ENCODE data around the gene AMER2.

The AMER2 gene, protein sequence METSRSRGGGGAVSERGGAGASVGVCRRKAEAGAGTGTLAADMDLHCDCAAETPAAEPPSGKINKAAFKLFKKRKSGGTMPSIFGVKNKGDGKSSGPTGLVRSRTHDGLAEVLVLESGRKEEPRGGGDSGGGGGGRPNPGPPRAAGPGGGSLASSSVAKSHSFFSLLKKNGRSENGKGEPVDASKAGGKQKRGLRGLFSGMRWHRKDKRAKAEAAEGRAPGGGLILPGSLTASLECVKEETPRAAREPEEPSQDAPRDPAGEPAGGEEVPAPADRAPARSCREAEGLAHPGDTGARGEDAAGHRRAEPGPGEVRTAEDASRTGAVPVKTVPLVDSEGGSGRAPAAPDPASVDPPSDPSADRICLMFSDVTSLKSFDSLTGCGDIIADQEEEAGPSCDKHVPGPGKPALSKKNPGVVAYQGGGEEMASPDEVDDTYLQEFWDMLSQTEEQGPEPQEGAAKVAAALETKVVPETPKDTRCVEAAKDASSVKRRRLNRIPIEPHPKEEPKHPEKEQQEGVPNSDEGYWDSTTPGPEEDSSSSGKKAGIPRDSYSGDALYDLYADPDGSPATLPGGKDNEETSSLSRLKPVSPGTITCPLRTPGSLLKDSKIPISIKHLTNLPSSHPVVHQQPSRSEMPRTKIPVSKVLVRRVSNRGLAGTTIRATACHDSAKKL

DNA sequence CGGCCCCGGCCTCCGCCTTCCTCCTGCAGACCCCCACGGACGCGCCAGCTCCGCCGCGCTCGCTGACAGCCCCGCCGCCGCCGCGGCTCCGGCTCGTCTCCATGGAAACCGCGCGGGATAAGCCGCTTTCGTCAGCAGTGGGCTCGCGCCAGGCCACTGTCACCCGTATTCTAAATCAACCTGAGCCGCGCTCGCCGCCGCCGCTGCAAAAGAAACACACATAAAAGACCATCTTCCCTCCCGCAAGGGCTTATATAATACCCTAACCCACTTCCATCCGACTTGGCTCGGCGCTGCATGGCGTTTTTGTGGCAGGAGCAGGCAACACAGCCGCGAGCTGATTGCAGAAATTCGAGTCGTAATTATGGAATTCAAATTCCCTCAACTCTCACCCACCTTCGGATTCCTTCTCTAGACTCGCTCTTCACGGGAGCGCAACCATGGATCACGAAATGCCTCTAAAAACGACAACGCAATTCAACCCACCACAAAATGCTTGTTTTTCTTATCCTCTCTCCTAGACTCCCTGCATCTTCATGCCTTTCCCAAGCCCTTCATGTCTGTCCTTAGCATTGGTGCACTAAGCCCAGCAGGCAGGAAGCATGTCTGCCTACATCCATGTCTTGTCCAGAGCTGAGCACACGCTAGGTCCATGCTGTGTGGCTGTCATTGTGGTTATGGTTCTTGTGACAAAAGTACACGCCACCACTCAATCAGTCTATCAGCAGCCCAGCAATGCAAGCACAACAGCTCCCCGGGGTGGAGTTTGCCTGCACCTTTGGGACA, at the start of gene AMER2:
AMER2 (minus strand) TSS at position 772 of the 786 bp plus-strand sequence; CDS start at position 103, 669 bp downstream.
- peak; percentile 92 for DNase-seq (ENCODE audit: low spot score)

DNA sequence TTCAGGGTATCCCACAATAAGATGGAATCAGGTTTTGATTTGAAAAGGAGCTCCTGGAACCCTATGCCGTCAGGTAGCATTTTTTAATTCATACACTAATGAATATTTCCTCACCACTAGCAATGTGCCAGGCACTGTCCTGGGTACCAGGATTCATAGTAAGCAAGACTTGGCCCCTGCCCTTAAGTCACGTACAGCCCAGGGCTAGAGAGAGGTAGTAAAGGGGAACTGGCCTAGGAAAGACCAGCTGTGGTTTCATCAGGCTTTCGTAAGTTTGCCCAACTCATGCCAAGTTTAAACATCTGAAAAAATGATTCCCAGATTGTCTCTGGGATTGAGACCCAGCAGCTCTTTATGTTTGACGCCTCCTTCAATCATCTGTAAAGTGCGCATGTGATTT, 45.9 kb upstream of the AMER2 start:
- DNase-seq (ENCODE audit: low spot score), result no peak

DNA sequence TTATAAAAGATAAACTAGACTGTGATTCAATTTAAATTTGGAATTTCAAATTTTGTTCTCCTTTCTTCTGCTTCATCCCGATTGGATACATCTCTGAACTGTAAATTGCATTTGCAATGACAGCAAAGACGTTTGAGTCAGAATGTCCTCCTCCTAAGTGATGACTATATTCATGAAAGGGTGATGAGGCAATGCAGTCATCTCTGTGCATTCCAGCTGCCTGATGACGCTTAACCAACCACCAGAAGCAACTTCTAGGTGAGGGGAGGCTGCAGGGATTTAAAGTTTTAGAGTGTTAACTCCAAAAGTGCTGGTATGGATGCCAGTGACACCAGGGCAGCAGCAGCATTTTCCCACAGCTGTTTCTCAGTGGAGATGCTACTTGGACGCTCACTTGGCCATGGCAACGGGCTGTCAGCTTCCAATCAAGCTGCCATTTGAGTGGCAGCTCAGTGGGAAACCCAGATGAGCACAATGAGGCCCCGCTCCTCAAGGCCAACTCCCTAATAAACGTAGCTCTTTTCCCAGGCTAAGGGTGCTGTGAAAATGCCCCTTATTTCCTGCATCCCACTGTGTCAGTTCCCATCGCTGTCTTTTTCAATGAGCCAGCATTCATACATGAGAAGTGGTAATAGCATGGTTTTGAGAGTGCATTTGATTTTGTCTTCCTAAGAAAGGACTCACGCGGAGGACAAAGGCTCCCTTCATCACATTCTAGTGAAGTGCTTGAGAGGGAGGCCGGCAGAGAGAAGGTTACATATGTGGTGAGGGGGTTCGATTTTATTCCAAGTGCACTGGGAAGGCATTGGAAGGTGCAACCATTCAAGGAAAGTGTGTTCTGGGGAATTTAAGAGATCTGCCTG, 45.2 kb upstream of the AMER2 start:
- no peak for DNase-seq (ENCODE audit: low spot score)

DNA sequence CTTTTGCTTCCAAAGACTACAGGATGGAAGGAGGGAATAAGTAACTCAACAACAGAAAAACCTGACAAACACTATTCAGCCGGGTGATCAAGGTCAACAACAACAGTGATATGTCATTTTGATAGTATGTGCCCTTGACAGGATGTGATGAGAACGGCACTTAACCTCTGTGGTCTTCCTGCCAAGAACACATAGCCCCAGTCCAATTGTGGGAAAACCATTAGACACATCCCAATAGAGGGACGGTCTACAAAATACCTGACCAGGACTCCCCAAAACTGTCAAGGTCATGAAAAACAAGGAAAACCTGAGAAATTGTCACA, 43.1 kb upstream of the AMER2 start:
- no peak for DNase-seq (ENCODE audit: low spot score)

DNA sequence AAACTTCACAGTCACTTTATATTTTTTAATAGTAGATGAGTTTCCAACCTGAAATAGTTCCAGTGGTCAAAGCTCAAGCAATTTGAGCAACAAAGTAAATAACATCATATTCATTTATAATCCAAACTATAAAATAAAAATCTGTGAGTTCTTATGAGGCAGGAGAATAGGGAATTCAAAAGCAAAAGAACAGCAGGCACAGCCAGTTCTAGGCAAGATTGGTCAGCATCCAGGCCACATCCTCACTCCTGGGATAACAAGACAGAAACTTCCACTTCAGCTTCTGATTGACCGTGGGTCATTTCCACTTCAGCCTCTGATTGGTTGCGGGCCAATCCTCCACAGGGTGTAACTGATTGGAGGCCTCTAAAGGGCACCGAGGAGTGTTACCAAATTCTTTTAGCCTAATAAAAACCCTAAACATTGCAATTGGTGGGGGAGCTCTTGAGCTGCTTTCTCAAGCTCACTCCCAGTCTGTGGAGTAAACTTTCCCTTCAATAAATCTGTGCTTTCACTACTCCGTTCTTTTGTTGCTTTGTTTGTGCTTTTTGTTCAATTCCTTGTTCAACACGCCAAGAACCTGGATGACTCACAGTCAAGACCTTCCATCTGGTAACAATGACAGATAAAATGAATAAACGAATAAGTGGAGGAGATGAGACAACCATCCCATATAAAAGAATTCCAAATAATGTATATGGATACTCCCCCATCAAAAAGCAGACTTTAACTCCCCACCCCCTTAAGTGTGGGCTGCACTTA, 42.6 kb upstream of the AMER2 start:
- DNase-seq (ENCODE audit: low spot score), result peak; percentile 38

DNA sequence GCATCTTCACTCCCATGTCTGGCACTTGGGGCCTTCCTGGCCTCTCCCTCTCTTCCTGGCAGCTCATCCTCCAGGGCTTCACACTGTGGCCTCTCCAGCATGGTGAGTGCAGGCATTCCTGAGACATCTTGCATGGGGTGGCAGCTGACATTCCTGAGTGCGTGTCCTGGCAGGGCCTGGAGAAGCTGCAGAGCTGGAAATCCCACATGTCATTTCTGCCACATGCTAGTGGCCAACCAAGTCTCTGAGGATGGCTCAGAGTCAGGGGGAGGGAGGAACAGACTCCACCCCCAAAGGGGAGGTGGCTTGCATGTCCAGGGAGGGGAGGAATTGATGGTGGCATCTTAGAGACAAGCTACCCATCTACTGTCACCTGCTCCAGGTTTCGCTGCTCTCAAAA, 41.6 kb upstream of the AMER2 start:
- no peak for DNase-seq (ENCODE audit: low spot score)

DNA sequence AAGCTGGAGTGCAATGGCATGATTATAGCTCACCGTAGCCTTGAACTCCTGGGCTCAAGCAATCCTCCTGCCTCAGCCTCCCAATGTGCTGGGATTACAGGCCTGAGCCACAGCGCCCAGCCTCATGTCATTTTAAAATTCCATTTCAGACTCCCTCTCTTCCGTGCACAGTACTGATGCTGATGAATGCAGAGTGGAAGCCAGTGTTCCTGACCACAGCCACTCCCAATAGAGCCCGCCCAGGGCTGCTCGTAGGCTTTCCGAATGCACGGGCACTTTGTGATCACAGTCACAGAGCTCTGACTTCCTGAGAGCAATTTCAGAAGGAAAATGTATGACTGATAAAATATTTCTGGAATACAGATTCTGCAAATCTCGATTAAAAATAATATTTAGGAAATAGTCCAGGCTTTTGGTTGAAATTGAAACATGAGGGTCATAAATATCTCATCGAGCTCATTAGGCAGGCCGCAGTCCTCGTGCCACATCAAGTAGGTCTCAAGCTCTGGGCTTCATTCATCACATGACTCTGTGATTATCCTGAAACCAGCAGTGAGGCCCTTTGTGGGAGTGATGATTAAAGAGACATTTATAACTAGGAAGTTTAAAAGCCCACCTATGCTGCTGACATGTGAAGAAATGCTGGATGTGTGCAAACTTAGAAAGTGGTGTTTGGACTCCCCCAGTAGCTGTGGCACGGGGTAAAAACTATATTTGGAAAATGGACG, 38.9 kb upstream of the AMER2 start:
- DNase-seq (ENCODE audit: low spot score), result no peak

DNA sequence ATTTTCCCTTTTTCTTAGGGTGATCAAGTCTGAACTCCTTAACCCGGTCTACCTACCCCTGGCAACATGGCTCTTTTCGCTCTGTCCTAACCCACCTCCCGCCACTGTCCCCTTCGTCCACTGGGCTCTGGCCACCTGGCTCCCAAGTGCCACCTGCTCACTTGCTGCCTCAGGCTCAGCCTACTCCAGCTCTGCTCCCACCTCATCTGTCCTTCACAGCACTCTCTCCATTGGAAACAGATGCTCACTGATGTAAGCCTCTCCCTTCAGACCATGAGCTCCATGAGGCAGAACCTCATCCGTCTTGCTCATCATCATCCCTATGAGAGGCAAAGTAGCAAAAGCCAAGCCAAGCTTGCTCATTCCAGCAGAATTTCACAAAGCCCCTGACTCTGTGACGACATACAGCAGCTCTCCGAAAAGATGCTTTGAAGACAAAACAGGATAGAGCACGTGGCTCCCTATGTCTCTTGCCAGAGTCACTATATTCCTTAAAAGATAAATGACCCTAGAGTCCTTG, 35.3 kb upstream of the AMER2 start:
- peak; percentile 28 for DNase-seq (ENCODE audit: low spot score)

DNA sequence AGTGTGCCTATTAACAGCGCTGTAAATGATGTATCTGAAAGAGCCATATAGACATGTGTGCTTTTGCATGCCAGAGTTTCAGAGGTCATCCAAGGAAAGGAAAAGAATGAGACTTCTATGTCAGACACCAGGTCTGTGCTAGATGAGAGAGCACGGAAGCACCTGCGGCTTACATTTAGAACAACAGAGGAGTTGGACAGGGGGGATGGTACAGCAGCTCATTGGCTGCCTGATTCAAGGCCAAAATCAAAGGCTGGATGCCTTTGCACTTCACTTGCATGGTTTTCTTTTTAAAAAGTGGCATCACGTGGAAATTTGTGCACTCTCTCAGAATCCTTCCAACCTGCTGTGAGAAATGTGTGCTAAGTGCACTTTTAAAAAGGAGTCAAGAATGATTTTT, 32.8 kb upstream of the AMER2 start:
- no peak for DNase-seq (ENCODE audit: low spot score)

DNA sequence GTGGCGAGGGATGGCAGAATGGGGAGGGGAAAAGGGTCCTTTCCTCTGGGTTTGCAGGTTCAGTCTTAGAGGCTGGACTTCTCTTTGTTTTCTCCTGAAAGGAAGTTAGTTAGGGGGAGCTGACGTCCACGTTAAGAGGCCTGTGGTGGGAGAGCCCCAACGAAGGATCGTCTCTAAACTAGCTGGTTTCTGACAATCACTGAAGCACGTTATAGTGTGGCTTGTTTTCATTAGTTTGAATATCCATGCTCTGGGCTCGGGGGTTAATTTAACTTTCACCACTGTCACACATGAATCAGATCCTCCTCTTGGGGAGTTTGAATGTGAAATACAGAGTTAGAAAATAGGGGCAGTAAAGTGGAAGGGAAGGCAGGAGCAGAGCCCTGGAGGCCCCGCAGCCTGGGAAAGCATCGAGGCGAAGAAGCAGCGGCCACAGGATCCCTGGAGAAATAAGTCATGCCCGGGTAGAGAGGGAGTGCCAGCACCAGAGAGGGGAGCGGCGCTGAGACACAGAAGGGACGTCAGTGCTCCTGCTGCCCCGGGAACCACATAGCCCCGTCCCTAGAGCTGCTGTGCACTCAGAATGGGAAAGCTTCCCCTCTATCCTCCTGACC, 31.1 kb upstream of the AMER2 start:
- DNase-seq (ENCODE audit: low spot score), result peak; percentile 38

DNA sequence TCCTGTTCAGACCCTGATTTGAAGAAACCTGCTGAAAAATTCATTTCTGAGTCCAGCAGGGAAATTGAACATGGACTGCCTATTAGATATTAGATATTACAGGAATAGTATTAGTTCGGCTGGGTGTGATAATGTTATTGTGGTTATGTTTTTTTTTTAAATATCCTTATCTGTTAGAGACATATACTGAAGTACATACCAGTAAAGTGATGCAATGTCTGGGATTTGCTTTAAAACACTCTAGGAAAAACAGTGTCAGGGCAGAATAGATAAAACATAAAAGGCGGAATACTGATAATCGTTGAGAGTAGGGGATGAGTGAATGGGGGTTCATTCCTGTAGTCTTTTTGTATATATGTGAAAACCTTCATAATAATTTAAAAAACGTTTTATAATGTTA, 28.7 kb upstream of the AMER2 start:
- DNase-seq (ENCODE audit: low spot score), result no peak

DNA sequence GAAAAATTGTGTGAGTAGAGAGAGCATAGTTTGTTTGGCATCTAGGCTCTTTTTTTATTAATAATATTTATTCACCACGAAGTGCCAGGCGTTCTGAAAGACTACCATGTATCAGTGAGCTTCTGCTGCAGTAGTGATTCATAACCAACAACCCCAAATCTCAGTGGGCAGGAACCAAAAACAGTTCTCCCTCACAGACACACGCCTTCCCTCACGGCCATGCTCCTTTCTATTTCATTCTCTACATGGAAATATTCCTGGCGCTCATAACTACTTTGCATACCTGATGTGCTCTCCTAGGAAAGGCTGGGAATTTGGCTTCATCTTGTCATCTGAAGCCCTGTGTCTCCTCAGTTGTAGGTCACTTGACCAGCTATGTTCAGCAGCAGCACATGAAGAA, 26.6 kb upstream of the AMER2 start:
- peak; percentile 67 for DNase-seq (ENCODE audit: low spot score)

DNA sequence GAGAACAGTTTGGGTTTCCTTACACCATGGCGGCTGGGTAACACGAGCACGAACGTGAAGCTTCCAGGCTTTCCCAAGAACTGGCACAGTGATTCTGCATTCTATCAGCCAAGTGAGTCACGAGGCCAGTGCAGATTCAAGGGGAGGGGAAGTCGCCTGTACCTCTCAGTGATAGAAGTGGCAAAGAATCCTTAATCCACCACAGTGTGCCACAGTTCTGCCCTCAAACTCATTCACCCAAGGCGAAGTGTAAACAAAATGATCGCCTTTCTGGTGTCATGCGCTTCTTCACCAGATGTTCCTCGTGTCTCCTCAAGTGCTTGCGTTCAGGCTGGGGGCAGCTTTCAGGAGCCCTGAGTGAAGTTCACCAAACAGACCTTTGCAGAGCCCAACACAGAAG, 24.9 kb upstream of the AMER2 start:
- no peak for DNase-seq (ENCODE audit: low spot score)

DNA sequence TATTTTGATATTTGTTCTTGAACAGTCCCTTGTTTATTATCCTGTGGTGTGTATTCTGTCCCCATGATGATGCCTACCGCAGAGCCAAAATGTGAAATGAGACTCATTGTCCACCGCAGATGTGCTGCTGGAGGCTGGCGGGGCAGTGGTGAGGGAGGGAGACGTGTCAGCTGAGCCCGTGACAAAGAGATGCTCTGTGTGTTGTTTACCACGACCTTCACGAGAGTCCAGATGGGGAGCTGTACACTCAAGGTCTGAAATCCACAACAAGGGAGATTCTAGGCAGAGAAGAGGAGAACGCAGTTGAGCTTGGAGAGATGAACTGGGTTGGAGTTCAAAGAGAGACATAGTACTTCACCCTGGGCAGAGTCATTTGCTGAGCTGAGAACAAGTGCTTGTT, 20.8 kb upstream of the AMER2 start:
- DNase-seq (ENCODE audit: low spot score), result peak; percentile 98

DNA sequence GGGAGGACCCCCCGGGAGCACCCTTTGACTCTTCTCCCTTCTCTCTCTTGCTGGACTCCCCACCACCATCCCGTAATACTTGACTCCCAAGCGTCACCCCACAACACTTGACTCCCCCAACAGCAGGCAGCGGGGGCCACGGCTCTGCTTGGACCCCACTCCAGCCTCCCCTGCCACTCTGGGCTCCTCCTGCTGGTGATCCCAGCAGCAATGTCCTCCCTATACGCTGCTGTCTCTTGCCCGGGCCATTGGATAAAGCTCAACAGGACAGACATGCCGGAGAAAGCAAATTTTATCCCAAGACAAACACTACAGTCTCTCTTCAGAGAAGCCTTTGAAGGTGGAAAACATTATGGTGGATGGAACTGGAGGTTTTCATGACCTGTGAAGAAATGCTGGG, 20.4 kb upstream of the AMER2 start:
- DNase-seq (ENCODE audit: low spot score), result peak; percentile 54

DNA sequence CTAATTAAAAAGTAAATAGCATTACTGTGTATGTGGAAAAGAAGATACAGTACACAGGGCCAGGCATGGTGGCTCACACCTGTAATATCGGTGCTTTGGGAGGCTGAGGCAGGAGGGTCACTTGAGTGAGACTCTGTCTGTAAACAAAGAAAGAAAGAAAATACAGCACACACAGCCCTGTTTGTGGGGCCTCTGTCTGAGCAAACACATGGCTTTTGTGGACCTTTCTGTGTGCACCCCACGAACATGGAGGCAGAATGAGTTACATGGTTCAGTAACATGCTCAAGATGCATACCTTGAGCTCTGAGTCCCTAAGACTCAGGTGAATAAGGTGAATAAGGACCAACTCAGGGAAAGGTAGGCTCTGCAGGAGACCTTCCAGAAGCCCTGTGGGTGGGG, 20.0 kb upstream of the AMER2 start:
- peak; percentile 30 for DNase-seq (ENCODE audit: low spot score)

DNA sequence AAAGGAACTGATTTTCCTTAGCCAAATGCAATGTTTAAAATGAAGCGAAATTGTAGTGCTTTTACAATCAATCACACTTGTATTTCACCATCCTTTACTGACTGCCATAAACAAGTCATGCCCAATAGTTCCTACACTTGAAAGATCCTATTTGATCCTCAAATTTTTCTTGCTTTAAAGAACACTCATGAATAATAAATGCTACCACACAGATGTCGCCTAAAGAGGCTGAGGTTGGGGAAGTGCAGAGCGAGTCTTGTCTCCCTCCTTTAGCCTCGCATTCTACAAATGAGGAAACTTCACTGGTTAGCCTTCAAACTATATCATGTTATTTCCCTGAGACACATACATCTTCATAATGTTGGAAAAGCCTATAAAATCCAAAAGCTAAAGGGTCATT, 18.7 kb upstream of the AMER2 start:
- DNase-seq (ENCODE audit: low spot score), result no peak

DNA sequence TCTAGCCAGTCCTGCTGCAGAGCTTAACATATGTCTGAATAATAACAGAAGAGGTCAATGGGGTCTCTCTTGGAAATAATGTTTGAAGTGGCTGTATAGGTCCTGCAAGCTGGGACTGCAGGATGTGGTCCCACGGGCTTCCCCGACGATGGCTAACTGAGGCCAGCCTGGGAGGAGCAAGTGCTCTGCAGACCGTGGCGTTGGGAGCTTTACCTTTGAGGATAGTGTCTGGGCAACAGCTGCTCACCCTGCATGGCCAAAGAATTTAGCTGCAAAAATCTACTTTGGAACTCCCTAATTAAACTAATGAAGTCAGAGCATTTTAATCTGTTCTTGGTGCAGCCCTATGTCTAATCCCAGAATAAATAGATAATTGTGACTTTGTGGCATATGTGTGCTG, 18.2 kb upstream of the AMER2 start:
- DNase-seq (ENCODE audit: low spot score), result no peak

DNA sequence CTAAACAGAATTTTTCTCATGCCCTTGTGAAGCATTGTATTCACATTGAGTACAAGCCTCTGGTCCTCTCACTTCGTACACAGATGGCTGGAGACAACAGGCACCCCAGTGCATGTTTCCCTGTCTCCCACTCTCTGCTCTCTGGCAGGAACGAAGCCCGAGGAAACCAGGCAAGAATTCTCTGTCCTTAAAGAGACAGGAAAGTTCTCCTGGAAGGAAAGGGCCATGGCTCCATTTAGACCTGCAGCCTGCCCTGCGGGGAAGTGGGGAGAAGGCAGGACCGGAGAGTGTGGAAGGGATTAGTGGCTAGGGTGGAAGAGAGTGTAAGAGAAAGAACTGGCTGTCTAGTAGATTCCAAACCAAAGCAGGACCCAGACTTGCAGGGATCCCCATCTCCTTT, 15.5 kb upstream of the AMER2 start:
- DNase-seq (ENCODE audit: low spot score), result no peak

DNA sequence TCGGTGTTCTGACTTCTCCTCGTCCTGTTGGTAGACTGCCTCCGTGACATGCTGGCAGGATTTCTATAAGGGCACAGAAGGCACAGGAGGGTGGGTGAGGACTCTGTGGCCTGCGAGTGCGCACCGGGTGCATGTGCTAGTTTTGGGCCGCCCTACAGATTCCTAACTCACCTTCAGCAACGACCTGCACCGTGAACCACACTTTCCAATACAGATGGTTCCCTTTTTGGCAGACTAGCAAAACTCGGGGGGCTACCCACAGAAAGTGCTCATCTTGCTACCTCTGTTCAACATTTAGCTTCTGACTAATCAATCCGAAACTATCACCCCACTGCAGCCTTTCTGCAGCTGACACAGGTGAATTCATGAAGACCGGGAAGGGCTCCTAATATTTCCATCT, 14.1 kb upstream of the AMER2 start:
- no peak for DNase-seq (ENCODE audit: low spot score)
